NT2/D1 (cell line): ENCODE measurements around the gene ERICH6.

Experiments used
- SUZ12 ChIP-seq: IDR thresholded peaks from 2 replicates; pipeline ENCODE4 v1.6.1; 2011; ENCODE audit not compliant: insufficient read length, insufficient read depth; ENCODE audit errors: extremely low read depth
- YY1 ChIP-seq: IDR thresholded peaks from 2 replicates; pipeline ENCODE4 v1.6.1; 2011; ENCODE audit not compliant: insufficient read length, insufficient read depth
- ZNF274 ChIP-seq: IDR thresholded peaks from 2 replicates; pipeline ENCODE4 v1.6.1; 2011; ENCODE audit warnings: mild to moderate bottlenecking, low read depth, low read length

GRCh38 chr3:150738688-150739087 lies 35.0 kb upstream of the ERICH6 start:
- no peak for TF ChIP-seq YY1
- TF ChIP-seq ZNF274: no peak
- no peak for TF ChIP-seq SUZ12
